Measurements from ENCODE around the gene MAST4. TPM values are rescaled to one million over a fixed set of nuclear protein-coding genes. Genes with fewer than 3 reads are reported as not detected.

Gene MAST4
- total RNA-seq, 5 donors from 2014 or later (not counting 1 experiment from before 2014, with no cell fraction given), result 26.1 to 35.5 (median 32.0) TPM

- ATAC-seq (replicated peaks in 1 of 4) (no peak), DNase-seq (no peak)
- CTCF ChIA-PET, result no interaction called here
- Histone ChIP-seq H3K9me3 (no peaks in the 10 kb centered on the region), H3K27me3 (replicated peaks in 1 of 2; ENCODE audit: control insufficient read depth in 2 of 2, extremely low read depth in 1 of 2, insufficient read depth in 2 of 2, low read length in 1 of 2) (no peaks in the 10 kb centered on the region), H3K4me1 (ENCODE audit: control insufficient read depth in 1 of 2, extremely low read depth in 1 of 2, insufficient read depth in 2 of 2, low read length in 2 of 2) (no peaks in the 10 kb centered on the region), H3K36me3 (ENCODE audit: control insufficient read depth in 2 of 2, extremely low read depth in 1 of 2, insufficient read depth in 1 of 2, low read length in 1 of 2) (no peaks in the 10 kb centered on the region), H3K4me3 (ENCODE audit: control insufficient read depth in 1 of 2, extremely low read depth in 1 of 2, low read length in 1 of 2) (no peak overlapping the region), H3K27ac (ENCODE audit: low read length) (no peak overlapping the region)
- no CpG with 5 or more reads among the region's 3 CpGs for WGBS (ENCODE audit: insufficient coverage)
- H3K9me3 Mint-ChIP-seq, result no peaks in the 10 kb centered on the region
- no peak overlapping the region for H3K27ac Mint-ChIP-seq
- POLR2A ChIA-PET, result no interaction called here
- H3K4me3 Mint-ChIP-seq, result no peak overlapping the region
- H3K27me3 Mint-ChIP-seq, result no peaks in the 10 kb centered on the region
- H3K36me3 Mint-ChIP-seq, result peaks cover 39% of the 10 kb centered on the region
- peaks cover 8 to 29% (median 24%) of the 10 kb centered on the region in 3 donors for H3K4me1 Mint-ChIP-seq
Observed at GRCh38 chr5:67020096-67020615, 424.0 kb downstream of the MAST4 start.

DNA sequence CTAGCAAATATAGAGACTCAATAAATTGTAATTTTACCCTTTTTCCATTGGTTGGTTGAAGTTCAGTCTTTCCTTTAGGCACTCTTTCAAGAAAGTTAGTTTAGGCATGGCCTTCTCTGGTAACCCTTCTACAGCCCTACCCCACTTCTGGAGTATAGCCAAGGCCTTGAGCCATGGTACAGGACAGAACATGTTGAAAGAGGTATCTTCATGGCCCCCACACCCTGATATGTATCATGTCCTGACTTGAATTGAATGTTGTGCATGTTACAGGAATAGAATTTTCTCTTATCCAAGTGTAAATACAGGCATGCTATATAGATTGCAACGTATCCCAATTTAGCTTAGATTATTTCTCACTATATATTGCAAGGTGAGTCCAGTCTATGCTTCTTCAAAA lies 424.8 kb downstream of the MAST4 start:
- DNase-seq (no peak), ATAC-seq (replicated peaks in 1 of 4) (no peak)
- ChIA-PET CTCF (no interaction called here), POLR2A (no interaction called here)
- Mint-ChIP-seq H3K9me3 (no peaks in the 10 kb centered on the region), H3K27me3 (no peaks in the 10 kb centered on the region), H3K27ac (no peak overlapping the region), H3K4me1 (peaks cover 3 to 21% (median 17%) of the 10 kb centered on the region in 3 donors), H3K4me3 (no peak overlapping the region), H3K36me3 (peaks cover 39% of the 10 kb centered on the region)
- no peaks in the 10 kb centered on the region for H3K36me3 ChIP-seq (ENCODE audit: control insufficient read depth in 2 of 2, extremely low read depth in 1 of 2, insufficient read depth in 1 of 2, low read length in 1 of 2)
- H3K27ac ChIP-seq (ENCODE audit: low read length), result no peak overlapping the region
- H3K9me3 ChIP-seq, result no peaks in the 10 kb centered on the region
- no peaks in the 10 kb centered on the region for H3K4me1 ChIP-seq (ENCODE audit: control insufficient read depth in 1 of 2, extremely low read depth in 1 of 2, insufficient read depth in 2 of 2, low read length in 2 of 2)
- H3K27me3 ChIP-seq (replicated peaks in 1 of 2; ENCODE audit: control insufficient read depth in 2 of 2, extremely low read depth in 1 of 2, insufficient read depth in 2 of 2, low read length in 1 of 2), result no peaks in the 10 kb centered on the region
- no peak overlapping the region for H3K4me3 ChIP-seq (ENCODE audit: control insufficient read depth in 1 of 2, extremely low read depth in 1 of 2, low read length in 1 of 2)
- no CpG with 5 or more reads among the region's 1 CpG for WGBS (ENCODE audit: insufficient coverage)

GRCh38 chr5:67021521-67021920 lies 425.3 kb downstream of the MAST4 start:
- H3K4me3 ChIP-seq (ENCODE audit: control insufficient read depth in 1 of 2, extremely low read depth in 1 of 2, low read length in 1 of 2), result no peak overlapping the region
- no peaks in the 10 kb centered on the region for H3K4me1 ChIP-seq (ENCODE audit: control insufficient read depth in 1 of 2, extremely low read depth in 1 of 2, insufficient read depth in 2 of 2, low read length in 2 of 2)
- no peaks in the 10 kb centered on the region for H3K27me3 ChIP-seq (replicated peaks in 1 of 2; ENCODE audit: control insufficient read depth in 2 of 2, extremely low read depth in 1 of 2, insufficient read depth in 2 of 2, low read length in 1 of 2)
- no peak overlapping the region for H3K27ac Mint-ChIP-seq
- H3K4me3 Mint-ChIP-seq, result no peak overlapping the region
- no peaks in the 10 kb centered on the region for H3K27me3 Mint-ChIP-seq
- H3K4me1 Mint-ChIP-seq, result peaks cover 3 to 18% (median 16%) of the 10 kb centered on the region in 3 donors
- H3K36me3 ChIP-seq (ENCODE audit: control insufficient read depth in 2 of 2, extremely low read depth in 1 of 2, insufficient read depth in 1 of 2, low read length in 1 of 2), result no peaks in the 10 kb centered on the region
- DNase-seq (no peak), ATAC-seq (replicated peaks in 1 of 4) (no peak)
- no peak overlapping the region for H3K27ac ChIP-seq (ENCODE audit: low read length)
- peaks cover 37% of the 10 kb centered on the region for H3K36me3 Mint-ChIP-seq
- H3K9me3 Mint-ChIP-seq, result no peaks in the 10 kb centered on the region
- POLR2A ChIA-PET, result interaction anchor here in 1 of 2 donors (0.6 kb wide), 1 partner anchor 1727 kb away, joined by 4 read pairs; no protein-coding TSS in a partner anchor
- CTCF ChIA-PET, result no interaction called here
- no peaks in the 10 kb centered on the region for H3K9me3 ChIP-seq

DNA sequence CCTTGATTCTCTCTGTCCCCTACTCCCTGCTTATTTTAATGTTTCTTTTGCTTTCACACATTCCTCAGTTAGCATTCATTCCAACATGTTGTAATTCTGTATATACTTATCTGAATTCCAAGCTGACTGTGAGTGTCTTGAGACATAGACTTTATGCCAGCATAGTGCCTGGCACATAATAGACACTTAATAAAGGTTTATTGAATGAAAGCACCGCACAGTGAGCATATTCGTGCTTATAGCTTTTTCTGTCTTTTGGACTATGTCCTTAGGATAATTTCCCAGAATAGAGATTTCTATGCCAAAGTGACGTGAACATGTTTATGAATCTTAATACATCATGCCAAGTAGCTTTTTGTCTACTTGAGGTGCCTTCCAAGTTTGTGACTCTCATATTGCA lies 425.8 kb downstream of the MAST4 start:
- POLR2A ChIA-PET, result interaction anchor here in 1 of 2 donors (0.6 kb wide), 1 partner anchor 1726 kb away, joined by 4 read pairs; no protein-coding TSS in a partner anchor
- Mint-ChIP-seq H3K4me1 (peaks cover 3 to 14% (median 12%) of the 10 kb centered on the region in 3 donors), H3K36me3 (peaks cover 32% of the 10 kb centered on the region), H3K4me3 (no peak overlapping the region), H3K27ac (no peak overlapping the region), H3K9me3 (no peaks in the 10 kb centered on the region), H3K27me3 (no peaks in the 10 kb centered on the region)
- Histone ChIP-seq H3K4me1 (ENCODE audit: control insufficient read depth in 1 of 2, extremely low read depth in 1 of 2, insufficient read depth in 2 of 2, low read length in 2 of 2) (no peaks in the 10 kb centered on the region), H3K27me3 (replicated peaks in 1 of 2; ENCODE audit: control insufficient read depth in 2 of 2, extremely low read depth in 1 of 2, insufficient read depth in 2 of 2, low read length in 1 of 2) (no peaks in the 10 kb centered on the region), H3K9me3 (no peaks in the 10 kb centered on the region), H3K27ac (ENCODE audit: low read length) (no peak overlapping the region), H3K36me3 (ENCODE audit: control insufficient read depth in 2 of 2, extremely low read depth in 1 of 2, insufficient read depth in 1 of 2, low read length in 1 of 2) (no peaks in the 10 kb centered on the region), H3K4me3 (ENCODE audit: control insufficient read depth in 1 of 2, extremely low read depth in 1 of 2, low read length in 1 of 2) (no peak overlapping the region)
- CTCF ChIA-PET, result no interaction called here
- WGBS (ENCODE audit: insufficient coverage), result 96% methylated on average over 3 of the region's 3 CpGs
- ATAC-seq (replicated peaks in 1 of 4) (no peak), DNase-seq (no peak)

- Mint-ChIP-seq H3K27me3 (no peaks in the 10 kb centered on the region), H3K4me1 (peaks cover 25 to 32% (median 31%) of the 10 kb centered on the region in 3 donors), H3K9me3 (no peaks in the 10 kb centered on the region), H3K4me3 (no peak overlapping the region), H3K27ac (no peak overlapping the region), H3K36me3 (peaks cover 22% of the 10 kb centered on the region)
- no peaks in the 10 kb centered on the region for H3K9me3 ChIP-seq
- no CpG with 5 or more reads among the region's 2 CpGs for WGBS (ENCODE audit: insufficient coverage)
- H3K4me3 ChIP-seq (ENCODE audit: control insufficient read depth in 1 of 2, extremely low read depth in 1 of 2, low read length in 1 of 2), result no peak overlapping the region
- DNase-seq, result no peak
- H3K36me3 ChIP-seq (ENCODE audit: control insufficient read depth in 2 of 2, extremely low read depth in 1 of 2, insufficient read depth in 1 of 2, low read length in 1 of 2), result no peaks in the 10 kb centered on the region
- no peak for ATAC-seq (replicated peaks in 1 of 4)
- ChIA-PET CTCF (no interaction called here), POLR2A (no interaction called here)
- H3K27ac ChIP-seq (ENCODE audit: low read length), result no peak overlapping the region
- H3K4me1 ChIP-seq (ENCODE audit: control insufficient read depth in 1 of 2, extremely low read depth in 1 of 2, insufficient read depth in 2 of 2, low read length in 2 of 2), result peaks cover 0 to 4% of the 10 kb centered on the region in 2 experiments
- no peaks in the 10 kb centered on the region for H3K27me3 ChIP-seq (replicated peaks in 1 of 2; ENCODE audit: control insufficient read depth in 2 of 2, extremely low read depth in 1 of 2, insufficient read depth in 2 of 2, low read length in 1 of 2)
Observed at GRCh38 chr5:67025457-67025856, 429.3 kb downstream of the MAST4 start.

- peaks cover 0 to 4% of the 10 kb centered on the region in 2 experiments for H3K4me1 ChIP-seq (ENCODE audit: control insufficient read depth in 1 of 2, extremely low read depth in 1 of 2, insufficient read depth in 2 of 2, low read length in 2 of 2)
- no peaks in the 10 kb centered on the region for H3K27me3 ChIP-seq (replicated peaks in 1 of 2; ENCODE audit: control insufficient read depth in 2 of 2, extremely low read depth in 1 of 2, insufficient read depth in 2 of 2, low read length in 1 of 2)
- no peak for ATAC-seq (replicated peaks in 1 of 4)
- Mint-ChIP-seq H3K36me3 (peaks cover 21% of the 10 kb centered on the region), H3K27me3 (no peaks in the 10 kb centered on the region), H3K9me3 (no peaks in the 10 kb centered on the region), H3K4me1 (peaks cover 33 to 39% (median 34%) of the 10 kb centered on the region in 3 donors), H3K27ac (no peak overlapping the region), H3K4me3 (no peak overlapping the region)
- H3K9me3 ChIP-seq, result no peaks in the 10 kb centered on the region
- no peak for DNase-seq
- no peak overlapping the region for H3K4me3 ChIP-seq (ENCODE audit: control insufficient read depth in 1 of 2, extremely low read depth in 1 of 2, low read length in 1 of 2)
- no peak overlapping the region for H3K27ac ChIP-seq (ENCODE audit: low read length)
- H3K36me3 ChIP-seq (ENCODE audit: control insufficient read depth in 2 of 2, extremely low read depth in 1 of 2, insufficient read depth in 1 of 2, low read length in 1 of 2), result no peaks in the 10 kb centered on the region
- ChIA-PET CTCF (no interaction called here), POLR2A (interaction anchor here in 1 of 2 donors (0.6 kb wide), 1 partner anchor 57 kb away, joined by 3 read pairs; no protein-coding TSS in a partner anchor)
- WGBS (ENCODE audit: insufficient coverage), result no CpG with 5 or more reads among the region's 1 CpG
Observed at GRCh38 chr5:67026278-67026677, 430.1 kb downstream of the MAST4 start.

DNA sequence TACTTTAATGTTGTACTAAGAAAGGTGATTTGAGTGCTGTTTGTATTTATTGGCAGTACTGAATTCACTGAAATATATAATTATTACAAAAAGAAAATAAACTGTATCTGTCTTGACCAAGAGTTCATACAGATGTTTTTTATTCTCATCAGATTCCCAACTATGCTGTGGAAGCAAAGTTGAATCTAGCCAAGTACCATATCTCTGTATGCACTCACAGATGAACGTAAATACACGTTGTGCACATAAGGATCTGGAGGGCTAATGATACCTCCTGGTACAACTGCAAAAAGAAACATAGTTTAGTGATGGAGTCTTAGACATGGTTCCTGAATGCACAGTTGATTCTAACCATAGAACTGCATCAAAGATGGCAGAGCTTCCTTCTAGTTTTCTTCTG lies 431.0 kb downstream of the MAST4 start:
- Mint-ChIP-seq H3K36me3 (peaks cover 17% of the 10 kb centered on the region), H3K27ac (no peak overlapping the region), H3K9me3 (no peaks in the 10 kb centered on the region), H3K4me1 (peaks cover 37 to 48% (median 42%) of the 10 kb centered on the region in 3 donors), H3K4me3 (no peak overlapping the region), H3K27me3 (no peaks in the 10 kb centered on the region)
- H3K36me3 ChIP-seq (ENCODE audit: control insufficient read depth in 2 of 2, extremely low read depth in 1 of 2, insufficient read depth in 1 of 2, low read length in 1 of 2), result no peaks in the 10 kb centered on the region
- no CpG with 5 or more reads among the region's 2 CpGs for WGBS (ENCODE audit: insufficient coverage)
- no peak overlapping the region for H3K4me3 ChIP-seq (ENCODE audit: control insufficient read depth in 1 of 2, extremely low read depth in 1 of 2, low read length in 1 of 2)
- CTCF ChIA-PET, result no interaction called here
- no peaks in the 10 kb centered on the region for H3K9me3 ChIP-seq
- POLR2A ChIA-PET, result no interaction called here
- no peaks in the 10 kb centered on the region for H3K27me3 ChIP-seq (replicated peaks in 1 of 2; ENCODE audit: control insufficient read depth in 2 of 2, extremely low read depth in 1 of 2, insufficient read depth in 2 of 2, low read length in 1 of 2)
- peaks cover 0 to 6% of the 10 kb centered on the region in 2 experiments for H3K4me1 ChIP-seq (ENCODE audit: control insufficient read depth in 1 of 2, extremely low read depth in 1 of 2, insufficient read depth in 2 of 2, low read length in 2 of 2)
- DNase-seq, result no peak
- no peak for ATAC-seq (replicated peaks in 1 of 4)
- H3K27ac ChIP-seq (ENCODE audit: low read length), result no peak overlapping the region
